Adipose tissue (tissue), 3 donors: ENCODE measurements around the gene PWP2. TPM values are rescaled to one million over a fixed set of nuclear protein-coding genes. Genes with fewer than 3 reads are reported as not detected.
"Not testable (repeated sequence)": the region's sequence is repeated elsewhere in the genome, so short reads cannot be mapped to it uniquely, and the experiment has no call there.

Source experiments
- H3K27ac ChIP-seq: one replicate; pipeline ENCODE4 v1.5.1; 2013; ENCODE audit warnings: low read depth, low read length
- WGBS, 3 donors: extraction: QIAGEN DNeasy Blood & Tissue Kit; methylation state at CpG; one replicate each; pipeline ENCODE4 v1.1.7; 2013; 5-methylcytosine and 5-hydroxymethylcytosine counted together
- polyA plus RNA-seq, 3 donors: library from polyadenylated mRNA; stranded (reverse); fragments of 200-250 nt; gene quantifications; one replicate each; pipeline ENCODE4 v1.2.3, GENCODE V29; 2013
- donor health status: healthy with polysubstance abuse.
- donor health status: Bipolar disorder and iron deficiency.
- donor health status: healthy.

PWP2 gene
- polyA plus RNA-seq, 3 donors: 5.0 to 5.4 (median 5.2) TPM

DNA sequence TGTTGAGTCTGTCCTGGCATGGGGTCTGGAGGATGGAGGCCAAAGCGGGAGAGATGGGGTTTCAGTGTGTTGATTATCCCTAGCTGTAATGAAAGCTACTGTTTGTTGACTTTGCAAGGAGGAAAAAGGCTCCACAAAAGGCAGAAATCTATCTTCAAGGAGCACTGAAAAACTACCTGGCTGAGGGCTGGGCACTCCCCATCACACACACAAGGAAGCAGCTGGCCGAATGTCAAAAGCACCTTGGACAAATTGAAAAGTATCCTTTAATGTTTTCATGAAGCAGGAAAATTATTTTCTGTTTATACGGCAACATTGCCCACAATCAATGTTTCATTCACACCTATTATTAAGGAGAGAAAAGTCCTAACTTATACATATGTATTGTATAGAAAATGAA lies 27.8 kb upstream of the PWP2 start:
- no peak overlapping the region for H3K27ac ChIP-seq
- 88 to 95% (median 95%) methylated on average over 3 of the region's 3 CpGs for WGBS, 3 donors

DNA sequence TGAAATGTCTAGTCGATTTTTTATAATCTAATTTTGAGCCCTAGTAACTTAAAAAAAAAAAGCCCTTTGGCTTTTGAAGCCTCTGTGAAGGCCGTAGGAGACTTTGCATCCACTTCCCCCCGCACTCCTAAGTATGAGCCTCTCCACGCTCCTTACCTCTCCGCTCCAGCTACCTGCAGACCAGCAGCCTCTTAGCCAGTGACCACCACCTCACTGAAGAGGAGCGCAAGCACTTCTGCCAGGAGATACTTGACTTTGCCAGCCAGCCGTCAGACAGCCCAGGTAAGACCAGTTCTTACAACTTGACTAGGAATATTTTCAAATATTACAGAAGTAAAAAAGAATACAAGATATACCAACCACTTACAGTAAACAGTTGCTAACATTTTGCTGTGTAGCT lies 27.4 kb upstream of the PWP2 start:
- H3K27ac ChIP-seq: no peak overlapping the region
- 92 to 94% (median 92%) methylated on average over 7 of the region's 7 CpGs for WGBS, 3 donors

GRCh38 chr21:44082648-44083440 lies 24.4 kb upstream of the PWP2 start:
- H3K27ac ChIP-seq: no peak overlapping the region
- 79 to 89% (median 87%) methylated on average over 24 of the region's 24 CpGs for whole genome bisulfite sequencing, 3 donors

DNA sequence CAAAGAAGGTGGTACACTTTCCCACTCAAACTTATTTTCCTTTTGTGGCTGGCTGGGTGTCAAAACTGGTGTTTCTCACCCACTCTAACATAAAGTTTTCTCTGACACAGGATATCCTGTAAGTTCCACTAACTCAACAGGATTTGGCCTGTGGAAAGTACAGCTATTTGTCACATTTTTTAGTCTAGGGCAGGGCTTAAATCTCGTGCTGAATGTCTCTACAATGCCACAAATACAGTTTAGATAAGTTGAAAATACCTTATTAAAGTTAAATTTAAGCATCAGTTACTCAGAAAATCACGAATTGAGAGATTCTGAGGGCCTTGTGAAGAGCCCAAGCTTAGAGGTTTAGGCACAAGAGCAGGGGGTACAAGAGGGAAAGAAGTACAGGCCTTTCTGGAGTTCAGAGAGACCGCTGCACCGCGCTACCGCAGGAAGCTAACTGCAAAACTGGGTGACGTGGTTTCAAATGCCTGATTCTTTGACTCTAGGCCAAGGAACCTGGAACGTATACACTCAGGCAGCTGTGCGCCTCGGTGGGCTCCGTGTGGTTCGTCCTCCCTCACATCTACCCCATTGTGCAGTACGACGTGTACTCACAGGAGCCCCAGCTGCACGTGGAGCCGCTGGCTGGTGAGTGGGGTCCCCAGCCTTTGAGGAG lies 23.4 kb upstream of the PWP2 start:
- no peak overlapping the region for H3K27ac ChIP-seq
- WGBS, 3 donors: 41 to 71% (median 46%) methylated on average over 16 of the region's 16 CpGs

DNA sequence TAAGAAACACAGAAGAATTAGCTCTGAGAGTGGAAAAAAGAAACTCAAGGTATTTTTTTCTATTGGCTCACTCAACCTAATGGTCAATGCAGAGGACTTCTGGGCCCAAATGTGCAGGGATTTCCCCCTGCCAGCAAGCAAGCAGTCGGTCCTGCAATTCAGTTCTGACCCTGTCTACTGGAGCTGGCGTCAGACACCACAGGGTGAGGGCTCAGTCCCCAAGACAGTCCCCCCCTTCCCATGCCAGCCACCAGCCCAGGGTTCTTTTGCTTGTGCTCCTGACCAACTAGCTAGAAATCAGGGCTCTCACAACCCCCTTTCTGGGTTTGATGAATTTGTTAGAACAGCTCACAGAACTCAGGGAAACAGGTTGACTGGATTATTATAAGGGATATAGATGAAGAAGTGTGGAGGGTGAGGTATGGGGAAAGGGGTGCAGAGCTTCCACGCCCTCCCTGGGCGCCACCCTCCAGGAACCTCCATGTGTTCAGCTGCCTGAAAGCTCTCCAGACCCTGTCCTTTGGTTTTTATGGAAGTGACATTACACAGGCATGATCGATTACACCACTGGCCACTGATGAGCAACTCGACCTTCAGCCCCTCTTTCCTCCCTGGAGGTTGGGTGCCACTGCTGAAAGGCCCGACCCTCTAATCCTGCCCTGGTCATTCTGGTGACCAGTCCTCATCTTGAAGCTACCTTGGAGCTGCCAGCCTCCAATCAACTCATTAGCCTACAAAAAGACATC lies 22.5 kb upstream of the PWP2 start:
- H3K27ac ChIP-seq: no peak overlapping the region

DNA sequence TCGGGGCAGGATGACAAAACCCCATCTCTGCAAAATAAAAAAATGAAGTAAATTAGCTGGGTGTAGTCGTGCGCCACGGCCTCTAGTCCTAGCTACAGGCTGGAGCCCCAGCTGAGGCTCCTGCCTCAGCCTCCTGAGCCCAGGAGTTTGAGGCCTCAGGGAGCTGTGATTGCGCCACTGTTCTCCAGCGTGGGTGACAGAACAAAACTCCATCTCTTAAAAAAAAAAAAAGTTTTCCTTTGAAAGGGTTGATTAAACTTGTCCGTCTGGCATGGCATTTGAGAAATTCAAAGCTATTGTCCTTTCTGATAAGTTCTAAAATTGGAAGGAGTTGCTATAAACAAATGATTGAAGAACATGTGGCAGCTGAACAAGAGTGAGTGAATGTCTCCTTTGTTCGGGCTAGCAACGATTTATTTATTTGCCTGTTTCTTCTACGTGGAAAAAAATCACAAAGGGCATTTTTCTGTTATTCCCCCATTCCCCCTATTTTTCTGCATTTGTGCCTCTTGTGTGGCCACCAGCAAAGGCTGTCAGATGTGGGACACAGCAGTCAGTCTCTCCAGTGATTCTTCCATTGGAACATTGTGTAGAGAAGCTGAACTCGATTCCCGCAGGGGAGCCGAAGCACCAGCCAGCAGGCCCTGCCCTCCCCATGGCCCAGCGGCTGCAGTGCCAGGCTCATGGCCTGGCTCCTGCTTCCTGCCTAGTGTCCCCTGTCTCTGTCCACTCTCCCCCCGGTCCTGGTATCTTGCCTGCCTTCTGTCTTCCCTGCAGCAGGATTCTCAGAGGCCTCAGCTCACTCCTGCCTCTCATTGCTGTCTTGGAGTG lies 21.5 kb upstream of the PWP2 start:
- 73 to 80% (median 75%) methylated on average over 15 of the region's 15 CpGs for WGBS, 3 donors
- no peak overlapping the region for H3K27ac ChIP-seq

More for the DNA sequence above, 22.5 kb upstream of the PWP2 start:
- 73 to 82% (median 81%) methylated on average over 7 of the region's 7 CpGs for WGBS, 3 donors

DNA sequence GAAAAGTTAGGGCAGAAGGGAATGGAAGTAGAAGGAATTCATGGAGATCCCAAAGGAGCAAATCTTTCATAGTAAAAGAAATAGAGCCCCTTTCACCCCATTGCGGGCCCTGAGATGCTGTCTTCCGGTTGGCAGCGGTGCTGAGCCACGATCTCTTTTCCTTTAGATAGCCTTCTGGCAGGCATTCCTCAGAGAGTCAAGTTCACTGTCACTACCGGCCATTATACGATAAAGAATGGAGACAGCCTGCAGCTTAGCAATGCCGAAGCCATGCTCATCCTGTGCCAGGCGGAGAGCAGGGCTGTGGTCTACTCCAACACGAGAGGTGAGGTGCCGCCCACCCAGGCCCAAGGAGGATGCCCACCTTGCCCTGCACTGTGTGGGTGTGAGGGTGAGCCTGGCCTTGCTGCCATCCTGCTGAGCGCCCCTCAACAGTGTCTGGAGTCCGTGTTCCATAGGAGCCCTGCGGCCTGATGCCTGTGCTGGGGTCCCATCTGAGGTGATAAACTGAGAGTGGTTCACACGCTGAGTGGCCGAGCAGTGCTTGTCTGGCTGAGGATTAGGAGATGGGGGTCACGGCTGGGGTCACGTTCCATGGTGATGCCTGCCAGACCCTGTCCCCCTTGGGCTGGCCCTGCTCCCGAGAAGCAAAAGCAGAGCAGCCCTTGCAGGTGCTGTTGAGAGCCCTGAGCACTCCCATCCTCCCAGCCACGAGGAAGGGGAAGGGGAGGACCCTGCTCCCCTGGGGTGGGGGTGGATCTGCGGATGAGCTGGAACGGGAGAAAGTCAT lies 20.4 kb upstream of the PWP2 start:
- H3K27ac ChIP-seq: no peak overlapping the region
- WGBS, 3 donors: 86 to 89% (median 88%) methylated on average over 21 of the region's 21 CpGs

DNA sequence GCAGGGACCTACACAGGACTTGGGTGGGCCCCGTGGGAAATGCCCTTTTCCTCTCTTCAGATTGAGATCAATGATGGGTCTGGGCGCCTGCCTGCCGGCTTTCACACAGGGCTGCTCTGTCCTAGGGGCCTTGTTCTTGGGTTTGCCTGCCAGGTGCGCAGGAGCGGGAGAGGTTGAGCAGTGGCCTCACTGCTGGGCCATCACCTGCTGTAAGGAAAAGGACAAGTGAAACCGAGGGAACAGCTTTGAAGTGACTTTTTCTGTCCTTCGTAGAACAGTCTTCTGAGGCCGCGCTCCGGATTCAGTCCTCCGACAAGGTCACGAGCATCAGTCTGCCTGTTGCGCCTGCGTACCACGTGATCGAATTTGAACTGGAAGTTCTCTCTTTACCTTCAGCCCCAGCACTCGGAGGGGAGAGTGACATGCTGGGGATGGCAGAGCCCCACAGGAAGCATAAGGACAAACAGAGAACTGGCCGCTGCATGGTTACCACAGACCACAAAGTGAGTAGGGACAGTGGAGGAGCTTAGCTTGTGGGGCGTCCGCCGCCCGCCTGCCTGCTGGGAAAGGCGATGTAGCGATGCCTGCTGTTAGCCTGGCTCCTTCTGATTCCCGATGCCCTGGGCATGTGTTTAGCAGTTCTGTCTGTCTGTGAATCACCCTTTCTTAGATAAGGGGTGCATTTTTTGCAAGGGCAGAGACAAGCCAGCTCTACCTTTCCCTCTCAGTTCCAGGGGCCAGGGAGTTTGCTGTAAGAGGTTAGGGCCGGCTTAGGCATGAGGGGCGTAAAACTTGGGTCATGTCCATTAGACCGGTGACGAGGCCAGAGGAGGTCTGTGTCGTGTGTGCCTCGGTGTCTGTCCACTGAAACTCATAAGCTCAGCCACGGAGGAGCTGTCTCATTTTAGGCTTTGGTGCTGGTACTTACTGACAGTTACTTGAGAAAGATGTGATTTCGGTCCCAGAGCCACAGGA lies 19.5 kb upstream of the PWP2 start:
- 70 to 92% (median 78%) methylated on average over 33 of the region's 33 CpGs for WGBS, 3 donors
- H3K27ac ChIP-seq: no peak overlapping the region

DNA sequence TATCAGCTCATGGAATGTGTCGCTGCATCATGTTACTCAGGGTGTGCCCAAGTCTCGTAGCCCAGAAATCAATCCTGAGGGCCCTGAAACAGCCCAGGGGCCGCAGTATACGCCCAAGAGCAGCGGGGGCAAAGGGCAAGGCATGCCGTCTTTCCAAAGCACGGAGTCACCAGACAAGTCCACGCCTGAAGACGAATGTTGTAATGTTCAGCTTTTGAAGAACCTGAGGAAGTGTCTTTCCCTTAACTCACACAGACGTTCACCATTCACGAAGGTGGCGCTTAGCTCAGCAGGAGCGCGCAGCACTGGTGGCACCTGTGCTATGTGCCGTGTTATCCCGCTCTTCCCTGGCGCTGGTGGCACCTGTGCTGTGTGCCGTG lies 18.8 kb upstream of the PWP2 start:
- no peak overlapping the region for H3K27ac ChIP-seq
- 80 to 91% (median 86%) methylated on average over 18 of the region's 18 CpGs for WGBS, 3 donors

GRCh38 chr21:44089001-44089911 lies 17.9 kb upstream of the PWP2 start:
- no peak overlapping the region for H3K27ac ChIP-seq

DNA sequence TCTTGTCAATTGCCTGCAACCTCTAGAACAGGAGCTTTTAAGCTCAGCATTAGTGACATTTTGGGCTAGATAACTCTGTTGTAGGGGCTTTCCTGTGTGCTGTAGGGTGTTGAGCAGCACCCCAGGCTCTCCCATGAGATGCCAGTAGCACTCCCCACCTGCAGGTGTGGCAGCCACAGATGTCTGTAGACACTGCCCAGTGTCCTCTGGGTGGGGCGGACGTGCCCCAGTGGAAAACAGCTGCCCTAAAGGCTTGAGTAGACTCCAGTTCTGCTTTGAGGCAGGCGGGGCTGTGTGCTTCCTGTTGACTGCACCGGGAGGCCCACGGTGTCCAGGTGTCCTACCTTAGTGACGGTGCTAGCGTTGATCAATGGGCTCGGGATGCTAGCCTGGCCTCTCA lies 16.9 kb upstream of the PWP2 start:
- WGBS, 3 donors: 70 to 88% (median 75%) methylated on average over 8 of the region's 8 CpGs

More at GRCh38 chr21:44089001-44089911, 17.9 kb upstream of the PWP2 start:
- 63 to 72% (median 68%) methylated on average over 30 of the region's 30 CpGs for WGBS, 3 donors

GRCh38 chr21:44092211-44092610 lies 15.0 kb upstream of the PWP2 start:
- no peak overlapping the region for H3K27ac ChIP-seq
- 82 to 91% (median 88%) methylated on average over 9 of the region's 9 CpGs for WGBS, 3 donors

More for the DNA sequence above, 16.9 kb upstream of the PWP2 start:
- no peak overlapping the region for H3K27ac ChIP-seq

- no peak overlapping the region for H3K27ac ChIP-seq
- WGBS, 3 donors: 84 to 92% (median 92%) methylated on average over 9 of the region's 9 CpGs
These were observed 13.4 kb upstream of the PWP2 start for GRCh38 chr21:44093761-44094160.

DNA sequence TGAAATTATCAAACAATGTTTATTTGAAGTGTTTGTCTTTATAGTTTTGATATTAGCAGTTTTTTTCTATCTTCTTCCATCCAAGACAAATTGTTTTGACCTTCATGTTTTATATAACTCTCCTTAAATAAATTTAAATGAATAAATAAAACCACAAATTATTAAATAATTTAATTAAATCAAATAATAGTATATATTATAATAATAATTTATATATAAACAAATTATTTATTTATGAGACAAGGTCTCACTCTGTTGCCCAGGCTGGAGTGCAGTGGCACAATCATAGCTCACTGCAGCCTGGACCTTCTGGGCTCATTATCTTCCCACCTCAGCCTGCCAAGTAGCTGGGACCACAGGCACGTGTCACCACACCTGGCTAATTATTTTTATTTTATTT lies 12.4 kb upstream of the PWP2 start:
- WGBS, 3 donors: 41 to 85% (median 82%) methylated on average over 1 of the region's 1 CpG
- no peak overlapping the region for H3K27ac ChIP-seq

- H3K27ac ChIP-seq: not testable (repeated sequence)
- WGBS, 3 donors: no CpG with 5 or more reads among the region's 6 CpGs
These were observed 8.7 kb upstream of the PWP2 start for GRCh38 chr21:44098507-44098906.

- no CpG with 5 or more reads among the region's 13 CpGs for WGBS, 3 donors
- not testable (repeated sequence) for H3K27ac ChIP-seq
These were observed 8.2 kb upstream of the PWP2 start for GRCh38 chr21:44098964-44099363.
